H9 (cell line): Measurements from ENCODE around the gene NEK6. TPM values are rescaled to one million over a fixed set of nuclear protein-coding genes. Genes with fewer than 3 reads are reported as not detected.

ENCODE experiments used
- DNase-seq: peaks from one replicate; pipeline ENCODE4 v3.0.0-alpha.2; 2017
- H2AFZ ChIP-seq: one replicate; pipeline ENCODE4 v1.6.1; 2013; ENCODE audit warnings: mild to moderate bottlenecking, low read length, control low read depth, moderate library complexity
- H2AK5ac ChIP-seq: 2 replicates; pipeline ENCODE4 v1.6.1; 2013; ENCODE audit warnings: low read length, control low read depth, mixed read lengths; ENCODE audit not compliant: insufficient read length
- H2BK120ac ChIP-seq: one replicate; pipeline ENCODE4 v1.6.1; 2013; ENCODE audit warnings: low read depth, mild to moderate bottlenecking, low read length, control low read depth, inconsistent platforms; ENCODE audit not compliant: poor library complexity, severe bottlenecking
- H2BK12ac ChIP-seq: 2 replicates; pipeline ENCODE4 v1.6.1; 2013; ENCODE audit warnings: low read length, control low read depth, mixed read lengths, low read depth; ENCODE audit not compliant: insufficient read length
- H2BK15ac ChIP-seq: 2 replicates; pipeline ENCODE4 v1.6.1; 2013; ENCODE audit warnings: low read depth, low read length, control low read depth
- H2BK20ac ChIP-seq: one replicate; pipeline ENCODE4 v1.6.1; 2013; ENCODE audit warnings: low read depth, mild to moderate bottlenecking, low read length, control low read depth, inconsistent platforms; ENCODE audit not compliant: poor library complexity, severe bottlenecking
- H2BK5ac ChIP-seq: 2 replicates; pipeline ENCODE4 v1.6.1; 2013; ENCODE audit warnings: low read length, control low read depth, mixed read lengths; ENCODE audit not compliant: insufficient read length
- H3K14ac ChIP-seq: 2 replicates; pipeline ENCODE4 v1.6.1; 2013; ENCODE audit warnings: low read length, control low read depth; ENCODE audit not compliant: insufficient read depth
- H3K18ac ChIP-seq: 2 replicates; pipeline ENCODE4 v1.6.1; 2013; ENCODE audit warnings: low read depth, mild to moderate bottlenecking, mixed read lengths, low read length, control low read depth; ENCODE audit not compliant: insufficient read length
- H3K23ac ChIP-seq: 2 replicates; pipeline ENCODE4 v1.6.1; 2013; ENCODE audit warnings: low read length, control low read depth, mixed read lengths, low read depth; ENCODE audit not compliant: insufficient read length
- H3K23me2 ChIP-seq: 2 replicates; pipeline ENCODE4 v1.6.1; 2013; ENCODE audit warnings: low read depth, mild to moderate bottlenecking, mixed read lengths, low read length, control low read depth; ENCODE audit not compliant: insufficient read length, poor library complexity, severe bottlenecking
- H3K27ac ChIP-seq: 2 replicates; pipeline ENCODE4 v1.5.1; 2013; ENCODE audit warnings: low read length, control low read depth, mixed read lengths, low read depth; ENCODE audit not compliant: insufficient read length
- H3K27me3 ChIP-seq: 2 replicates; pipeline ENCODE4 v1.6.1; 2013; ENCODE audit warnings: low read length, control low read depth, inconsistent platforms; ENCODE audit not compliant: insufficient read depth
- H3K4ac ChIP-seq: 2 replicates; pipeline ENCODE4 v1.6.1; 2013; ENCODE audit warnings: low read depth, mild to moderate bottlenecking, control low read depth, inconsistent platforms, low read length, moderate library complexity
- H3K4me1 ChIP-seq: 2 replicates; pipeline ENCODE4 v1.6.1; 2013; ENCODE audit warnings: low read length, control low read depth, inconsistent platforms; ENCODE audit not compliant: insufficient read depth
- H3K4me2 ChIP-seq: 2 replicates; pipeline ENCODE4 v1.6.1; 2013; ENCODE audit warnings: low read length, control low read depth, mixed read lengths; ENCODE audit not compliant: insufficient read length, insufficient read depth
- H3K56ac ChIP-seq: 2 replicates; pipeline ENCODE4 v1.6.1; 2013; ENCODE audit warnings: low read depth, mild to moderate bottlenecking, mixed read lengths, low read length, control low read depth; ENCODE audit not compliant: insufficient read length
- H3K79me1 ChIP-seq: 2 replicates; pipeline ENCODE4 v1.6.1; 2013; ENCODE audit warnings: low read depth, mild to moderate bottlenecking, moderate library complexity, low read length, control low read depth, inconsistent platforms; ENCODE audit not compliant: insufficient read depth, poor library complexity, severe bottlenecking
- H3K79me2 ChIP-seq: 2 replicates; pipeline ENCODE4 v1.6.1; 2013; ENCODE audit warnings: low read length, control low read depth, inconsistent platforms; ENCODE audit not compliant: insufficient read depth
- H3K9ac ChIP-seq: 2 replicates; pipeline ENCODE4 v1.6.1; 2013; ENCODE audit warnings: low read length, control low read depth, mixed read lengths; ENCODE audit not compliant: insufficient read length; ENCODE audit errors: extremely low read depth
- H3K9me3 ChIP-seq: one replicate; pipeline ENCODE4 v1.6.1; 2013; ENCODE audit warnings: low read depth, low read length, inconsistent platforms; ENCODE audit not compliant: control insufficient read depth
- H3T11ph ChIP-seq: one replicate; pipeline ENCODE4 v1.6.1; 2013; ENCODE audit warnings: mild to moderate bottlenecking, low read length, control low read depth, inconsistent platforms
- H4K20me1 ChIP-seq: one replicate; pipeline ENCODE4 v1.6.1; 2013; ENCODE audit not compliant: control insufficient read depth, insufficient read length, insufficient read depth
- H4K5ac ChIP-seq: 2 replicates; pipeline ENCODE4 v1.6.1; 2013; ENCODE audit warnings: low read depth, mild to moderate bottlenecking, mixed read lengths, low read length, control low read depth; ENCODE audit not compliant: insufficient read length
- H4K8ac ChIP-seq: replicated peaks from 2 replicates; pipeline ENCODE4 v1.6.1; 2013; ENCODE audit warnings: low read length, control low read depth, mixed read lengths, low read depth; ENCODE audit not compliant: insufficient read length
- H4K91ac ChIP-seq: 2 replicates; pipeline ENCODE4 v1.6.1; 2013; ENCODE audit warnings: low read depth, mild to moderate bottlenecking, moderate library complexity, mixed read lengths, low read length, control low read depth; ENCODE audit not compliant: insufficient read length
- H3K27ac Mint-ChIP-seq, 3 experiments: 2 replicates in 2 of 3; 3 replicates in 1 of 3; pipeline ENCODE4 v1.8.0; 2020 to 2021; ENCODE audit warnings: mixed read lengths in 3 of 3, mild to moderate bottlenecking in 1 of 3, moderate library complexity in 1 of 3
- H3K27me3 Mint-ChIP-seq: 2 replicates; pipeline ENCODE4 v1.8.0; 2021; ENCODE audit warnings: low read depth, mild to moderate bottlenecking, moderate library complexity, mixed read lengths
- H3K36me3 Mint-ChIP-seq, 3 experiments: 2 replicates in 2 of 3; 3 replicates in 1 of 3; pipeline ENCODE4 v1.8.0; 2020 to 2021; ENCODE audit warnings: low read depth in 3 of 3, mixed read lengths in 3 of 3; ENCODE audit not compliant: insufficient read depth in 1 of 3
- H3K4me1 Mint-ChIP-seq, 2 experiments: 2 replicates each; pipeline ENCODE4 v1.8.0; 2020; ENCODE audit warnings: mixed read lengths in 2 of 2
- H3K4me3 Mint-ChIP-seq, 2 experiments: 2 replicates in 1 of 2; 3 replicates in 1 of 2; pipeline ENCODE4 v1.8.0; 2020 to 2021; ENCODE audit warnings: mild to moderate bottlenecking in 2 of 2, mixed read lengths in 2 of 2, moderate library complexity in 1 of 2
- H3K9me3 Mint-ChIP-seq, 2 experiments: 2 replicates in 1 of 2; 3 replicates in 1 of 2; pipeline ENCODE4 v1.8.0; 2020; ENCODE audit warnings: mild to moderate bottlenecking in 2 of 2, mixed read lengths in 2 of 2, moderate library complexity in 1 of 2
- WGBS: extraction: QIAGEN DNeasy Blood & Tissue Kit; methylation state at CpG from one replicate; pipeline ENCODE4 v1.1.7; 2013; ENCODE audit warnings: missing lambda C conversion rate, low lambda C conversion rate, mixed read lengths; ENCODE audit not compliant: insufficient read length; ENCODE audit errors: extremely low coverage; 5-methylcytosine and 5-hydroxymethylcytosine counted together
- total RNA-seq: library from RNA; stranded (reverse); gene quantifications from 2 replicates; pipeline ENCODE4 v1.2.1, GENCODE V29; 2021
- TF ChIP-seq, protein P1 (sequence below): fragments of 200-600 bp; sonication (generic); conservative IDR thresholded peaks from 3 replicates; pipeline ENCODE4 v1.8.0; 2021; ENCODE audit warnings: antibody characterized with exemption, mild to moderate bottlenecking

Gene NEK6
- total RNA-seq, 1 experiment from 2014 or later = 14.3 TPM

DNA sequence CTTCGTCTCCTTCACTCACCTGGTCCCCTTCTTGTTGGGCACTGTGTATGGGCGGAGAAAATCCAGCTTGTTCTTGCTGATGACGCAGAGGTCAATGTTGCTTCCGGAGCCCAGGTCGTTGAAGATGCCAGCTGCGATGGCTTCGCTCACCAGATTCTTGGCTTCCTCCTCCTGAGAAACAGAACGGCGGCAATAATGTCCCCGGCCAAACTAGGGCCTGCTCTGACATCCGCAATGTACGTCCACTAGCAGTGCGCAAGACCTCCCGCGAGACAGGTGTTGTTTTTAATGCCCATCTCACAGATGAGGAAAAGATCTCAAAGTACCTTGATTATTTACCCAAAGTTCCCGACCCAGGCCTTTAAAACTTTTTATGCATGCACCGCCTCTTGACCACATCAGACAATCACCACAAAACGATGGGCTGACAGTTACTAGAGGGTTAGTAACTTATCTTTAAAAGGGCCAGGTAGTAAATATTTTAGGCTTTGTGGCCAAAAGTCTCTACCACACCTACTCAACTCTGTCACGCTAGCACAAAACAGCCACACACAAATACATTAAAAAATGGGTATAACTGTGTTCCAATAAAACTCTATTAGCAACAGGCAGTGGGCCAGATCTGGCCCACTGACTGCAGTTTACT is 99.1 kb downstream of the NEK6 start:
- no peak overlapping the region for H3K56ac ChIP-seq
- no peaks in the 10 kb centered on the region for H3K23me2 ChIP-seq
- no peak overlapping the region for H2BK120ac ChIP-seq
- no peaks in the 10 kb centered on the region for H3K9me3 ChIP-seq
- no peak overlapping the region for H3K4me2 ChIP-seq
- Mint-ChIP-seq H3K27me3 (no peaks in the 10 kb centered on the region), H3K9me3 (no peaks in the 10 kb centered on the region), H3K27ac (peak overlapping the region in 1 of 3 experiments; percentile 25; a peak in 1 of 7 replicates), H3K4me3 (no peak overlapping the region), H3K36me3 (peaks cover 18 to 40% (median 28%) of the 10 kb centered on the region in 3 experiments; a peak in 6 of 7 replicates), H3K4me1 (peaks cover 5 to 13% of the 10 kb centered on the region in 2 experiments; a peak in 3 of 4 replicates)
- no peak overlapping the region for H2BK20ac ChIP-seq
- no peak overlapping the region for H3K14ac ChIP-seq
- H3K27ac ChIP-seq = no peak overlapping the region
- no peak for DNase-seq
- H4K91ac ChIP-seq = no peak overlapping the region
- H2BK15ac ChIP-seq = no peak overlapping the region
- no peak overlapping the region for H3K9ac ChIP-seq
- no peaks in the 10 kb centered on the region for H4K20me1 ChIP-seq
- no peak overlapping the region for H4K8ac ChIP-seq
- no peak overlapping the region for H2AFZ ChIP-seq
- no CpG with 5 or more reads among the region's 19 CpGs for WGBS
- no peak overlapping the region for H3T11ph ChIP-seq
- TF ChIP-seq, protein P1, sequence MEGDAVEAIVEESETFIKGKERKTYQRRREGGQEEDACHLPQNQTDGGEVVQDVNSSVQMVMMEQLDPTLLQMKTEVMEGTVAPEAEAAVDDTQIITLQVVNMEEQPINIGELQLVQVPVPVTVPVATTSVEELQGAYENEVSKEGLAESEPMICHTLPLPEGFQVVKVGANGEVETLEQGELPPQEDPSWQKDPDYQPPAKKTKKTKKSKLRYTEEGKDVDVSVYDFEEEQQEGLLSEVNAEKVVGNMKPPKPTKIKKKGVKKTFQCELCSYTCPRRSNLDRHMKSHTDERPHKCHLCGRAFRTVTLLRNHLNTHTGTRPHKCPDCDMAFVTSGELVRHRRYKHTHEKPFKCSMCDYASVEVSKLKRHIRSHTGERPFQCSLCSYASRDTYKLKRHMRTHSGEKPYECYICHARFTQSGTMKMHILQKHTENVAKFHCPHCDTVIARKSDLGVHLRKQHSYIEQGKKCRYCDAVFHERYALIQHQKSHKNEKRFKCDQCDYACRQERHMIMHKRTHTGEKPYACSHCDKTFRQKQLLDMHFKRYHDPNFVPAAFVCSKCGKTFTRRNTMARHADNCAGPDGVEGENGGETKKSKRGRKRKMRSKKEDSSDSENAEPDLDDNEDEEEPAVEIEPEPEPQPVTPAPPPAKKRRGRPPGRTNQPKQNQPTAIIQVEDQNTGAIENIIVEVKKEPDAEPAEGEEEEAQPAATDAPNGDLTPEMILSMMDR = no peak
- H3K23ac ChIP-seq = no peak overlapping the region
- peaks cover 2% of the 10 kb centered on the region; the same call in 1 of the 2 replicates for H3K79me2 ChIP-seq
- H2BK12ac ChIP-seq = no peak overlapping the region
- no peak overlapping the region for H2BK5ac ChIP-seq
- H3K18ac ChIP-seq = no peak overlapping the region
- no peak overlapping the region for H3K4ac ChIP-seq
- no peaks in the 10 kb centered on the region for H3K27me3 ChIP-seq
- H4K5ac ChIP-seq = no peak overlapping the region
- H2AK5ac ChIP-seq = no peak overlapping the region
- H3K79me1 ChIP-seq = peaks cover 9% of the 10 kb centered on the region
- 0 out of 2 replicates have a peak, but pooled peaks cover 3% of the 10 kb centered on the region for H3K4me1 ChIP-seq
